Lung (tissue), 12 donors: ENCODE results near the gene ADRA2B. TPM values are rescaled to one million over a fixed set of nuclear protein-coding genes. Genes with fewer than 3 reads are reported as not detected.
A peak's percentile ranks its signal among the peaks of the same experiment; 100 is the strongest.

ENCODE experiments used
- ATAC-seq: fragments of 200-7000 bp; cut with Tn5 transposase; one replicate; pipeline ENCODE4 v1.9.1; 2020; ENCODE audit warnings: moderate number of reproducible peaks; ENCODE audit not compliant: insufficient read depth, low FRiP score
- DNase-seq, 3 donors: peaks; one replicate each; pipeline ENCODE4 v3.0.0-alpha.2; 2013 to 2017
- H3K27ac ChIP-seq, 2 donors: one replicate each; pipeline ENCODE4 v1.5.1; 2013; ENCODE audit warnings: mild to moderate bottlenecking in 2 of 2, moderate library complexity in 2 of 2, control low read depth in 1 of 2, inconsistent platforms in 1 of 2, low read depth in 1 of 2, low read length in 1 of 2
- H3K27me3 ChIP-seq, 3 donors: one replicate each; pipeline ENCODE4 v1.5.1; 2013; ENCODE audit warnings: low read length in 2 of 3; ENCODE audit not compliant: control insufficient read depth in 3 of 3, insufficient read depth in 3 of 3
- H3K36me3 ChIP-seq, 4 donors: one replicate each; pipeline ENCODE4 v1.5.1; 2013; ENCODE audit warnings: low read length in 4 of 4, mild to moderate bottlenecking in 1 of 4, moderate library complexity in 1 of 4; ENCODE audit not compliant: control insufficient read depth in 4 of 4, insufficient read depth in 4 of 4
- H3K4me1 ChIP-seq, 5 donors: one replicate each; pipeline ENCODE4 v1.5.1; 2013; ENCODE audit warnings: low read length in 5 of 5, mild to moderate bottlenecking in 2 of 5, moderate library complexity in 1 of 5; ENCODE audit not compliant: control insufficient read depth in 5 of 5, insufficient read depth in 5 of 5
- H3K4me3 ChIP-seq: one replicate; pipeline ENCODE4 v1.5.1; 2013; ENCODE audit warnings: mild to moderate bottlenecking, control low read depth, moderate library complexity
- H3K9ac ChIP-seq, 2 donors: one replicate each; pipeline ENCODE4 v1.5.1; 2013; ENCODE audit warnings: low read length in 2 of 2, control low read depth in 1 of 2; ENCODE audit not compliant: insufficient read depth in 1 of 2
- H3K9me3 ChIP-seq, 4 donors: one replicate each; pipeline ENCODE4 v1.5.1; 2013; ENCODE audit warnings: low read length in 3 of 4, mild to moderate bottlenecking in 1 of 4, moderate library complexity in 1 of 4; ENCODE audit not compliant: control insufficient read depth in 4 of 4, insufficient read depth in 3 of 4
- WGBS, 2 donors: extraction: QIAGEN DNeasy Blood & Tissue Kit; methylation state at CpG; one replicate each; pipeline ENCODE4 v1.1.7; 2013; 5-methylcytosine and 5-hydroxymethylcytosine counted together
- polyA plus RNA-seq, 2 donors: library from polyadenylated mRNA; stranded (reverse); fragments of 200-250 nt; gene quantifications; one replicate each; pipeline ENCODE4 v1.2.1, GENCODE V29; 2013
- total RNA-seq, 2 donors: library from RNA; depleted of rRNA in 1 of 2; stranded (reverse); fragments of >200 nt in 1 of 2; gene quantifications; one replicate each; pipeline ENCODE4 v1.2.1, GENCODE V29; 2014 to 2021
- TF ChIP-seq, protein P1 (sequence below): IDR thresholded peaks from 2 replicates; pipeline ENCODE4 v1.5.1; 2012; ENCODE audit warnings: mild to moderate bottlenecking; ENCODE audit errors: control extremely low read depth, extremely low read depth
- donor health status: control.
- donor health status: control.
- donor health status: Bipolar disorder and iron deficiency.
- donor health status: healthy.
- donor health status: DM: yes; HTN: yes; CAD: no.

The ADRA2B gene
- total and polyA plus RNA-seq, 4 donors, result 0.21 to 0.88 (median 0.28) TPM

DNA sequence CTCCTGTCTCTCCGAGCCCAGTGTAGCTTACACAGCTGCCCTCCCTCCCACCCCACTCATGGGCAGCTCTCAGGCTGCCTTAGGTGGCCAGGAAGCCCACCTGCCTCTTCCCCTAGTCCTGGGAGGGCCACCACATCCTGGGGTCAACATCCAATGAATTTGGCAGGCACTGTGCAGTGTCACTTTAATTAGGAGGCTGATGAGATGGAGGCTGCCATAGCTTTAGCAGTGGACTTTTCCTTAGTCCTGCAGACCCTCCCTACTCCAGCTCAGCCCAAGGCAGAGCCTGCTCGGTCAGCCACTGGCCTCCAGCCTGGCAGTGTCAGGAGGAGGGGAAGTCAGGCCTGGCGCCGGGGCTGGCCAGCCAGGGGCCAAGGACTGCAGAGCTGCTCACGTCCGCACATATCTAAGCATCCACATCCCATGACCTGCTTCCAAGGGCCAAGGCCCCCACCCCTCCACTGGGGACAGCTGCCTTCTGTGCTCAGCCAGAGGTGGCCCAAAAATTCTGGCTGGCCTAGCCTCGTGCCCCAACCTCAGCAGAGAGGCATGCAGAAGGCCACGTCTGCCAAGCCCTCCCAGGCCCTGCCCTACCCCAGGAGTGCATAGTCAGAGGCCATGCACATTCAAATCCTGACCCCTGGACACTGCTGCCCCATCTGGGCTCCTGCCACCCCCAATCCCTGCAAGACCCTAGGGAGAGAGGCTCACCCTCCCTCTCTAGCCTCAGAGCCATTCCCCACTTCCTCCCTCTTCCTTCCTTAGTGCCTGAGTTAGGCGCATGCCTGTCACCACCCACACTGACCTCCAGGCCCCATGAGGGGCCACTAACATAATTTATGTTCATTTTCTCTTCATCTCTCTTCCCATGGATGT is 33.1 kb downstream of the ADRA2B start:
- TF ChIP-seq, protein P1, sequence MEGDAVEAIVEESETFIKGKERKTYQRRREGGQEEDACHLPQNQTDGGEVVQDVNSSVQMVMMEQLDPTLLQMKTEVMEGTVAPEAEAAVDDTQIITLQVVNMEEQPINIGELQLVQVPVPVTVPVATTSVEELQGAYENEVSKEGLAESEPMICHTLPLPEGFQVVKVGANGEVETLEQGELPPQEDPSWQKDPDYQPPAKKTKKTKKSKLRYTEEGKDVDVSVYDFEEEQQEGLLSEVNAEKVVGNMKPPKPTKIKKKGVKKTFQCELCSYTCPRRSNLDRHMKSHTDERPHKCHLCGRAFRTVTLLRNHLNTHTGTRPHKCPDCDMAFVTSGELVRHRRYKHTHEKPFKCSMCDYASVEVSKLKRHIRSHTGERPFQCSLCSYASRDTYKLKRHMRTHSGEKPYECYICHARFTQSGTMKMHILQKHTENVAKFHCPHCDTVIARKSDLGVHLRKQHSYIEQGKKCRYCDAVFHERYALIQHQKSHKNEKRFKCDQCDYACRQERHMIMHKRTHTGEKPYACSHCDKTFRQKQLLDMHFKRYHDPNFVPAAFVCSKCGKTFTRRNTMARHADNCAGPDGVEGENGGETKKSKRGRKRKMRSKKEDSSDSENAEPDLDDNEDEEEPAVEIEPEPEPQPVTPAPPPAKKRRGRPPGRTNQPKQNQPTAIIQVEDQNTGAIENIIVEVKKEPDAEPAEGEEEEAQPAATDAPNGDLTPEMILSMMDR, result no peak
- Histone ChIP-seq H3K9ac (no peak overlapping the region), H3K27me3 (no peaks in the 10 kb centered on the region), H3K36me3 (no peaks in the 10 kb centered on the region), H3K4me1 (peaks cover 0 to 10% (median 0%) of the 10 kb centered on the region in 5 donors), H3K9me3 (no peaks in the 10 kb centered on the region), H3K4me3 (no peak overlapping the region), H3K27ac (no peak overlapping the region)
- peak in 1 of 3 donors; percentile 8 for DNase-seq
- ATAC-seq, result no peak
- 63 to 71% methylated on average over 9 of the region's 9 CpGs for WGBS, 2 donors

DNA sequence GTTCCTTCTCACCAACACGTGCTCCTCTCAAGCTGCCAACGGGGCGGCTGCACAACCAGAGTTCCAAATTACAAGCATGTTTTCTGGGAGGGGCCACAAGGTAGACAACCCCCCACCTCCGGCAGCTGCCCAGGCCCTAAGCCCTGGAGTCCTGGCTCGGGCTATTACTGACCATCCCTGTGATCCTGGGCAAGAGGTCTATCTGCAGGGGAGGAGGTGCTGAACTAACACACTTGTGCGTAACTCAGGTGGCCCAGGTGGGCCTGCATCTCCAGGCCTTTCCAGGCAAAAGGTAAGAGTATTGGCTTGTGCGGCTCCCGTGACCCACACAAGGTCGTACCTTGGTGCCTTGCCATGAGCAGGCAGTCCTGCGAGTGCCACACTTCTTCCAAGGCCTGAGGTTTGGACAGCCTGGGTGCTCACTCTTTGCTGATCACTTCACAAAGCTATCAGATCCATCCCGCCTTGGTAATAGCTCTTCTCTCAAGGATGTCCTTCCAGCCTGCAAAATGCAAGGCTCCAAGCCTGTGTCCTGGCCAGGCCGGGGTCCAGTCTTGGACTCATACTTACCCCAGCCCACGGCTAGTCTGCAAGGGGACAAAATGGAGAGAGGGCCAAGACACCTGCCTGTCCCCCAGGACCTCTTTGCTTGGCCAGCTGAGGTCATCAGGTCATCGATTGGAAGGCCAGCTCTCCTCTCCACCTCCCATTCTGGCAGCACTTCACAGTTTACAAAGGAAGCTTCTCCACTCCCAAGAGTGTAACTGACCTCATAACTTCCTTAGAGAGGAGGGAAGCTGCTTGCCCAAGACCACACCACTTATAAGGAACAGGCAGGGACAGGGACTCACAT is 33.9 kb downstream of the ADRA2B start:
- Histone ChIP-seq H3K9me3 (no peaks in the 10 kb centered on the region), H3K4me3 (no peak overlapping the region), H3K27ac (no peak overlapping the region), H3K4me1 (peaks cover 0 to 10% (median 0%) of the 10 kb centered on the region in 5 donors), H3K9ac (no peak overlapping the region), H3K27me3 (no peaks in the 10 kb centered on the region), H3K36me3 (no peaks in the 10 kb centered on the region)
- TF ChIP-seq, protein P1, result no peak
- ATAC-seq (no peak), DNase-seq (peak in 1 of 3 donors; percentile 8)
- 89% methylated on average over 14 of the region's 14 CpGs for WGBS, 2 donors

DNA sequence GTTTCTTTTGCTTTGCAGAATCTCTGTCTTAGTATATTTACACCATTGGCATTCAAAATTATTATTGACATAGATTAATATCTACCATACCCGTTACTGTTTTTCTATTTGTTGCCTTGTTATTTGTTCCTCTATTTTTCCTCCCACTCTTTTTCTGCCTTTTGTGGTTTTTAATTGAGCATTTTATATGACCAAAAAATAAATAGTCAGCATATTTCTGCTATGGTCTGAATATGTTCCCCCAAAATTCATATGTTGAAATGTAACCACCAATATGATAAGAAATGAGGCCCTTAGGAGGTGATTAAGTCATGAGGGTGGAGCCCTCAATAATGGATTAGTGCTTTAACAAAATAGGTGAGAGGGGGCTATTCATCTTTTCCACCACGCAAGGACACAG is 35.3 kb downstream of the ADRA2B start:
- WGBS, 2 donors, result 95 to 96% methylated on average over 2 of the region's 2 CpGs

More for the DNA sequence above, 35.3 kb downstream of the ADRA2B start:
- Histone ChIP-seq H3K4me3 (no peak overlapping the region), H3K9ac (no peak overlapping the region), H3K9me3 (no peaks in the 10 kb centered on the region), H3K27me3 (no peaks in the 10 kb centered on the region), H3K36me3 (no peaks in the 10 kb centered on the region), H3K4me1 (peaks cover 0 to 10% (median 0%) of the 10 kb centered on the region in 5 donors), H3K27ac (no peak overlapping the region)
- TF ChIP-seq, protein P1, result no peak
- ATAC-seq (no peak), DNase-seq (no peak)
